Astrocyte (in vitro differentiated cells and primary cell): ENCODE measurements around the gene MEN1. TPM values are rescaled to one million over a fixed set of nuclear protein-coding genes. Genes with fewer than 3 reads are reported as not detected.

ENCODE experiments used
- DNase-seq: peaks from one replicate; pipeline ENCODE4 v3.0.0-alpha.2; 2010; ENCODE audit warnings: low read depth
- FAIRE-seq: peaks from 2 replicates; lab custom pipeline; 2011; peaks lifted over from hg19 to GRCh38; lab: Jason Lieb, UNC
- H2AFZ ChIP-seq: 2 replicates; pipeline ENCODE4 v1.6.0; 2012; ENCODE audit warnings: low read depth, low read length, inconsistent platforms
- H3K27ac ChIP-seq: 2 replicates; pipeline ENCODE4 v1.5.1; 2011; ENCODE audit warnings: low read depth, low read length, inconsistent platforms
- H3K27me3 ChIP-seq: 2 replicates; pipeline ENCODE4 v1.6.0; 2011; ENCODE audit warnings: low read length, inconsistent platforms; ENCODE audit not compliant: insufficient read depth
- H3K36me3 ChIP-seq: 2 replicates; pipeline ENCODE4 v1.5.1; 2011; ENCODE audit warnings: low read length, inconsistent platforms; ENCODE audit not compliant: insufficient read depth
- H3K4me1 ChIP-seq: 2 replicates; pipeline ENCODE4 v1.5.1; 2011; ENCODE audit warnings: low read length, inconsistent platforms; ENCODE audit not compliant: insufficient read depth
- H3K4me2 ChIP-seq: 2 replicates; pipeline ENCODE4 v1.6.0; 2012; ENCODE audit warnings: low read length, inconsistent platforms
- H3K4me3 ChIP-seq: 2 replicates; pipeline ENCODE4 v1.5.1; 2011; ENCODE audit warnings: low read depth, mild to moderate bottlenecking, low read length, inconsistent platforms; ENCODE audit not compliant: insufficient read depth
- H3K79me2 ChIP-seq: 2 replicates; pipeline ENCODE4 v1.6.0; 2012; ENCODE audit warnings: mild to moderate bottlenecking, low read length, inconsistent platforms; ENCODE audit not compliant: insufficient read depth
- H3K9ac ChIP-seq: 2 replicates; pipeline ENCODE4 v1.6.0; 2012; ENCODE audit warnings: mild to moderate bottlenecking, low read length, inconsistent platforms
- H3K9me3 ChIP-seq: 2 replicates; pipeline ENCODE4 v1.5.1; 2012; ENCODE audit warnings: low read depth, mild to moderate bottlenecking, low read length, inconsistent platforms; ENCODE audit not compliant: insufficient read depth
- H4K20me1 ChIP-seq: 2 replicates; pipeline ENCODE4 v1.6.0; 2012; ENCODE audit warnings: low read length, inconsistent platforms; ENCODE audit not compliant: insufficient read depth
- H3K27ac Mint-ChIP-seq: one replicate; pipeline ENCODE4 v1.8.0; 2021; ENCODE audit warnings: mild to moderate bottlenecking, mixed read lengths; ENCODE audit not compliant: unreplicated experiment
- H3K27me3 Mint-ChIP-seq: one replicate; pipeline ENCODE4 v1.8.0; 2021; ENCODE audit warnings: low read depth, mixed read lengths; ENCODE audit not compliant: unreplicated experiment
- H3K36me3 Mint-ChIP-seq: one replicate; pipeline ENCODE4 v1.8.0; 2021; ENCODE audit warnings: low read depth, mixed read lengths; ENCODE audit not compliant: unreplicated experiment
- H3K4me1 Mint-ChIP-seq: one replicate; pipeline ENCODE4 v1.8.0; 2021; ENCODE audit warnings: low read depth, mixed read lengths; ENCODE audit not compliant: unreplicated experiment
- H3K4me3 Mint-ChIP-seq: one replicate; pipeline ENCODE4 v1.8.0; 2021; ENCODE audit warnings: mild to moderate bottlenecking, moderate library complexity, mixed read lengths; ENCODE audit not compliant: unreplicated experiment
- H3K9me3 Mint-ChIP-seq: one replicate; pipeline ENCODE4 v1.8.0; 2021; ENCODE audit warnings: mild to moderate bottlenecking, mixed read lengths; ENCODE audit not compliant: unreplicated experiment
- CTCF ChIP-seq: IDR thresholded peaks from 2 replicates; pipeline ENCODE4 v1.5.1; 2011; ENCODE audit warnings: low read depth, mild to moderate bottlenecking, inconsistent platforms, low read length, moderate library complexity; ENCODE audit not compliant: insufficient read depth
- EZH2 ChIP-seq: IDR thresholded peaks from 2 replicates; pipeline ENCODE4 v1.6.1; 2012; ENCODE audit warnings: mild to moderate bottlenecking, low read length, inconsistent platforms; ENCODE audit not compliant: insufficient read depth
- total RNA-seq: library from RNA; stranded (reverse); gene quantifications from 2 replicates; pipeline ENCODE4 v1.2.1, GENCODE V29; 2021

Gene MEN1
- total RNA-seq, 1 donor from 2014 or later = 26.0 TPM

- no peak for FAIRE-seq
- no peaks in the 10 kb centered on the region for H3K27me3 ChIP-seq
- Mint-ChIP-seq H3K9me3 (no peaks in the 10 kb centered on the region), H3K36me3 (no peaks in the 10 kb centered on the region), H3K4me1 (peaks cover 5% of the 10 kb centered on the region), H3K4me3 (no peak overlapping the region), H3K27me3 (peaks cover 2% of the 10 kb centered on the region), H3K27ac (peak overlapping the region; percentile 48)
- H3K9me3 ChIP-seq = no peaks in the 10 kb centered on the region
- H3K4me1 ChIP-seq = peaks cover 12% of the 10 kb centered on the region
- H3K4me3 ChIP-seq = no peak overlapping the region
- H3K9ac ChIP-seq = no peak overlapping the region
- no peak for TF ChIP-seq EZH2
- TF ChIP-seq CTCF = no peak
- H3K27ac ChIP-seq = no peak overlapping the region
- H2AFZ ChIP-seq = no peak overlapping the region
- DNase-seq = no peak
- no peak overlapping the region for H3K4me2 ChIP-seq
- no peaks in the 10 kb centered on the region for H4K20me1 ChIP-seq
- no peaks in the 10 kb centered on the region for H3K79me2 ChIP-seq
- no peaks in the 10 kb centered on the region for H3K36me3 ChIP-seq
Observed at GRCh38 chr11:64839335-64839734, 29.0 kb upstream of the MEN1 start.

GRCh38 chr11:64838600-64839334 lies 28.4 kb upstream of the MEN1 start:
- Histone ChIP-seq H3K9ac (no peak overlapping the region), H4K20me1 (no peaks in the 10 kb centered on the region), H3K36me3 (no peaks in the 10 kb centered on the region), H3K27me3 (no peaks in the 10 kb centered on the region), H3K4me2 (no peak overlapping the region), H2AFZ (no peak overlapping the region), H3K79me2 (no peaks in the 10 kb centered on the region), H3K4me3 (no peak overlapping the region), H3K27ac (no peak overlapping the region), H3K4me1 (peaks cover 12% of the 10 kb centered on the region), H3K9me3 (no peaks in the 10 kb centered on the region)
- no peaks in the 10 kb centered on the region for H3K36me3 Mint-ChIP-seq
- no peak for TF ChIP-seq EZH2
- no peak for TF ChIP-seq CTCF
- no peak overlapping the region for H3K4me3 Mint-ChIP-seq
- H3K27ac Mint-ChIP-seq = no peak overlapping the region
- no peaks in the 10 kb centered on the region for H3K9me3 Mint-ChIP-seq
- peaks cover 5% of the 10 kb centered on the region for H3K4me1 Mint-ChIP-seq
- no peak for DNase-seq
- no peak for FAIRE-seq
- peaks cover 2% of the 10 kb centered on the region for H3K27me3 Mint-ChIP-seq

GRCh38 chr11:64837887-64838351 lies 27.6 kb upstream of the MEN1 start:
- no peak overlapping the region for H3K27ac Mint-ChIP-seq
- peaks cover 2% of the 10 kb centered on the region for H3K27me3 Mint-ChIP-seq
- Histone ChIP-seq H3K9me3 (no peaks in the 10 kb centered on the region), H2AFZ (no peak overlapping the region), H3K9ac (no peak overlapping the region), H4K20me1 (no peaks in the 10 kb centered on the region), H3K79me2 (no peaks in the 10 kb centered on the region), H3K27me3 (no peaks in the 10 kb centered on the region), H3K4me1 (peaks cover 10% of the 10 kb centered on the region), H3K4me2 (no peak overlapping the region), H3K27ac (no peak overlapping the region), H3K36me3 (no peaks in the 10 kb centered on the region), H3K4me3 (no peak overlapping the region)
- no peaks in the 10 kb centered on the region for H3K9me3 Mint-ChIP-seq
- TF ChIP-seq EZH2 (no peak), CTCF (no peak)
- H3K36me3 Mint-ChIP-seq = no peaks in the 10 kb centered on the region
- no peak for DNase-seq
- no peak for FAIRE-seq
- H3K4me3 Mint-ChIP-seq = no peak overlapping the region
- peaks cover 1% of the 10 kb centered on the region for H3K4me1 Mint-ChIP-seq
